Thymus (tissue), 11 donors: ENCODE measurements around the gene OTOP2. TPM values are rescaled to one million over a fixed set of nuclear protein-coding genes. Genes with fewer than 3 reads are reported as not detected.
"Not testable (repeated sequence)": the region's sequence is repeated elsewhere in the genome, so short reads cannot be mapped to it uniquely, and the experiment has no call there.

Experiments used
- DNase-seq, 9 donors: peaks; one replicate each; pipeline ENCODE4 v3.0.0-alpha.2; 2013; ENCODE audit warnings: low spot score in 9 of 9, low read depth in 6 of 9, missing footprints in 1 of 9
- H3K27ac ChIP-seq, 2 donors: one replicate each; pipeline ENCODE4 v1.5.1; 2013; ENCODE audit warnings: control low read depth in 1 of 2, low read depth in 1 of 2, low read length in 1 of 2, mild to moderate bottlenecking in 1 of 2, moderate library complexity in 1 of 2
- H3K27me3 ChIP-seq, 2 donors: one replicate each; pipeline ENCODE4 v1.5.1; 2013; ENCODE audit warnings: low read length in 1 of 2; ENCODE audit not compliant: control insufficient read depth in 2 of 2, insufficient read depth in 1 of 2
- H3K36me3 ChIP-seq, 2 donors: one replicate each; pipeline ENCODE4 v1.5.1; 2013; ENCODE audit warnings: low read length in 1 of 2, mild to moderate bottlenecking in 1 of 2, moderate library complexity in 1 of 2; ENCODE audit not compliant: control insufficient read depth in 2 of 2, insufficient read depth in 2 of 2
- H3K4me1 ChIP-seq, 2 donors: one replicate each; pipeline ENCODE4 v1.5.1; 2013; ENCODE audit warnings: low read length in 2 of 2; ENCODE audit not compliant: control insufficient read depth in 2 of 2, insufficient read depth in 2 of 2
- H3K4me3 ChIP-seq, 2 donors: one replicate each; pipeline ENCODE4 v1.5.1; 2013; ENCODE audit warnings: low read length in 2 of 2, control low read depth in 1 of 2, mild to moderate bottlenecking in 1 of 2
- H3K9me3 ChIP-seq, 2 donors: one replicate each; pipeline ENCODE4 v1.5.1; 2013; ENCODE audit warnings: low read length in 1 of 2, mild to moderate bottlenecking in 1 of 2; ENCODE audit not compliant: control insufficient read depth in 2 of 2, insufficient read depth in 1 of 2
- WGBS: extraction: QIAGEN DNeasy Blood & Tissue Kit; methylation state at CpG from one replicate; pipeline ENCODE4 v1.1.7; 2013; 5-methylcytosine and 5-hydroxymethylcytosine counted together
- polyA plus RNA-seq: library from polyadenylated mRNA; stranded (reverse); fragments of 200-250 nt; gene quantifications from one replicate; pipeline ENCODE4 v1.2.3, GENCODE V29; 2013
- total RNA-seq: library from RNA; stranded (reverse); fragments of 120-200 nt; gene quantifications from one replicate; pipeline ENCODE4 v1.2.4, GENCODE V29; 2013
- donor health status: healthy.

OTOP2 gene
- total and polyA plus RNA-seq, 2 donors = 0.05 to 0.23 TPM

- WGBS = 42% methylated on average over 14 of the region's 14 CpGs
- H3K36me3 ChIP-seq, H3K9me3 ChIP-seq, DNase-seq: not testable (repeated sequence)
- Histone ChIP-seq H3K27me3 (peaks cover 14 to 88% of the 10 kb centered on the region in 2 donors), H3K4me3 (peak overlapping the region; percentile 54), H3K4me1 (peaks cover 15 to 20% of the 10 kb centered on the region in 2 donors), H3K27ac (peak overlapping the region in 1 of 2 donors; percentile 73)
Observed at GRCh38 chr17:74982663-74983313, 58.7 kb downstream of the OTOP2 start.

Other genes with a start within 250 kb of the OTOP2 start
- gene CD300LF, start 211.3 kb upstream of the OTOP2 start, total RNA-seq = 3.4 TPM
- 6.0 TPM for gene CD300LF, start 211.3 kb upstream of the OTOP2 start, polyA plus RNA-seq
- 19.9 TPM for gene RAB37, start 187.0 kb upstream of the OTOP2 start, total RNA-seq
- gene RAB37, start 187.0 kb upstream of the OTOP2 start, polyA plus RNA-seq = 29.3 TPM
- 49.5 TPM for gene NHERF1, start 175.6 kb upstream of the OTOP2 start, total RNA-seq
- 56.6 TPM for gene NHERF1, start 175.6 kb upstream of the OTOP2 start, polyA plus RNA-seq
- gene NAT9, start 147.9 kb upstream of the OTOP2 start, total RNA-seq = 17.8 TPM
- gene NAT9, start 147.9 kb upstream of the OTOP2 start, polyA plus RNA-seq = 31.1 TPM
- gene GRIN2C, start 64.4 kb upstream of the OTOP2 start, total RNA-seq = 0.05 TPM
- gene GRIN2C, start 64.4 kb upstream of the OTOP2 start, polyA plus RNA-seq = 0.07 TPM
- 8.2 TPM for gene FDXR, start 51.3 kb upstream of the OTOP2 start, total RNA-seq
- gene FDXR, start 51.3 kb upstream of the OTOP2 start, polyA plus RNA-seq = 14.1 TPM
- 0.14 TPM for gene FADS6, start 30.6 kb upstream of the OTOP2 start, total RNA-seq
- 1.0 TPM for gene FADS6, start 30.6 kb upstream of the OTOP2 start, polyA plus RNA-seq
- gene USH1G, start 1.0 kb upstream of the OTOP2 start, total RNA-seq = 0.09 TPM
- gene USH1G, start 1.0 kb upstream of the OTOP2 start, polyA plus RNA-seq = 0.14 TPM
- under 0.01 TPM for gene OTOP3, start 11.6 kb downstream of the OTOP2 start, total RNA-seq
- 0.05 TPM for gene OTOP3, start 11.6 kb downstream of the OTOP2 start, polyA plus RNA-seq
- gene HID1, start 48.5 kb downstream of the OTOP2 start, total RNA-seq = 1.3 TPM
- gene HID1, start 48.5 kb downstream of the OTOP2 start, polyA plus RNA-seq = 9.9 TPM
- 0.57 TPM for gene CDR2L, start 63.4 kb downstream of the OTOP2 start, total RNA-seq
- gene CDR2L, start 63.4 kb downstream of the OTOP2 start, polyA plus RNA-seq = 1.4 TPM
- gene MRPL58, start 88.4 kb downstream of the OTOP2 start, total RNA-seq = 35.7 TPM
- gene MRPL58, start 88.4 kb downstream of the OTOP2 start, polyA plus RNA-seq = 40.9 TPM
- 288 TPM for gene ATP5PD, start 122.7 kb downstream of the OTOP2 start, total RNA-seq
- gene ATP5PD, start 122.7 kb downstream of the OTOP2 start, polyA plus RNA-seq = 390 TPM
- gene KCTD2, start 123.0 kb downstream of the OTOP2 start, total RNA-seq = 10.0 TPM
- 20.4 TPM for gene KCTD2, start 123.0 kb downstream of the OTOP2 start, polyA plus RNA-seq
- 0.76 TPM for gene SLC16A5, start 163.7 kb downstream of the OTOP2 start, total RNA-seq
- 5.0 TPM for gene SLC16A5, start 163.7 kb downstream of the OTOP2 start, polyA plus RNA-seq
- gene ARMC7, start 185.7 kb downstream of the OTOP2 start, total RNA-seq = 4.3 TPM
- gene ARMC7, start 185.7 kb downstream of the OTOP2 start, polyA plus RNA-seq = 10.0 TPM
- gene NT5C, start 207.5 kb downstream of the OTOP2 start, total RNA-seq = 64.2 TPM
- 103 TPM for gene NT5C, start 207.5 kb downstream of the OTOP2 start, polyA plus RNA-seq
- gene JPT1, start 230.2 kb downstream of the OTOP2 start, total RNA-seq = 92.1 TPM
- gene JPT1, start 230.2 kb downstream of the OTOP2 start, polyA plus RNA-seq = 130 TPM